Fibroblast of skin of left quadriceps (primary cell): ENCODE data around the gene GLT1D1.
A peak's percentile ranks its signal among the peaks of the same experiment; 100 is the strongest.

Experiments
- DNase-seq, 2 experiments: peaks; one replicate each; pipeline ENCODE4 v3.0.0-alpha.2; 2013; ENCODE audit warnings: low read depth in 2 of 2

GLT1D1 gene

DNA sequence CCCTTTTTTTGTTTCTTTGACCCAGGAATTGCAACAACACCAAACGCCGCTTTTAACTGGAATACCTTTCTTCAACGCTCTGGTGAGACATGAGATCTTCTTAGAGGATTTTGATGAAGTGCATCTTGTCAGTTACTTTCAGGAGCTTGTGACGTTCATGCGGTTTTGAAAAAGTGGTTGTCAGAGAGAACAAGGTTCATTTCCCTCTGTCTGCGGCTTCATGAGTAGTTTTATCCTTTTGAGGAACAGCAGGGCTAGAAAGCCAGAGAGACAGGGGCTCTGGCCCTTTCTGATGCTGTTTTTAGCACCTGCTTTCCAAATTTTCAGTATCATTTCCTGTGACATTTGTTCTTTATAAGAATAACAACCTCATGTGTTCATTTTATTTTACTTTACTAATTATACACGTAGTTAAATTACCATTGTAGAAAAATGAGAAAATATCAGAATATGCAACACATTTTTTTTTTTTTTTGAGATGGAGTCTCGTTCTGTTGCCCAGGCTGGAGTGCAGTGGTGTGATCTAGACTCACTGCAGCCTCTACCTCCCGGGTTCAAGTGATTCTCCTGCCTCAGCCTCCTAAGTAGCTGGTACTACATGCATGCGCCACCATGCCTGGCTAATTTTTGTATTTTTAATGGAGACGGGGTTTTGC lies 61.8 kb downstream of the GLT1D1 start:
- no peak for DNase-seq

DNA sequence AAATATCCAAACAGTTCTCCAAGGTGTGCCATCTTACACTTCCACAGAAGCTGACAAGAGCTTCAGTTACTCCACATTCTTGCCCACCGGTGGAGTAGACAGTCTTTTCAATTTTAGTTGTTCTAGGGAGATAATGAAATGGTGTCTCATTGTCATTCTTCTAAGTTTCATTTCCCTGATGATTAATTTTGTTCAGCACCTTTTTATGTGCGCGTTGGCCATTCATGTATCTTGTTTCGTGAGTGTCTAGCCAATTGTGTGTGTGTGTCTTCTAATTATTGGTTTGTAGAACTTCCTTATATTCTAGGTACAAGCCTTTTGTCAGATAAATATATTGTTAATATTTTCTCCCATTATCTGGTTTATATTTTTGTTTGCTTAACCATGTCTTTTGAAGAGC lies 63.1 kb downstream of the GLT1D1 start:
- no peak for DNase-seq

DNA sequence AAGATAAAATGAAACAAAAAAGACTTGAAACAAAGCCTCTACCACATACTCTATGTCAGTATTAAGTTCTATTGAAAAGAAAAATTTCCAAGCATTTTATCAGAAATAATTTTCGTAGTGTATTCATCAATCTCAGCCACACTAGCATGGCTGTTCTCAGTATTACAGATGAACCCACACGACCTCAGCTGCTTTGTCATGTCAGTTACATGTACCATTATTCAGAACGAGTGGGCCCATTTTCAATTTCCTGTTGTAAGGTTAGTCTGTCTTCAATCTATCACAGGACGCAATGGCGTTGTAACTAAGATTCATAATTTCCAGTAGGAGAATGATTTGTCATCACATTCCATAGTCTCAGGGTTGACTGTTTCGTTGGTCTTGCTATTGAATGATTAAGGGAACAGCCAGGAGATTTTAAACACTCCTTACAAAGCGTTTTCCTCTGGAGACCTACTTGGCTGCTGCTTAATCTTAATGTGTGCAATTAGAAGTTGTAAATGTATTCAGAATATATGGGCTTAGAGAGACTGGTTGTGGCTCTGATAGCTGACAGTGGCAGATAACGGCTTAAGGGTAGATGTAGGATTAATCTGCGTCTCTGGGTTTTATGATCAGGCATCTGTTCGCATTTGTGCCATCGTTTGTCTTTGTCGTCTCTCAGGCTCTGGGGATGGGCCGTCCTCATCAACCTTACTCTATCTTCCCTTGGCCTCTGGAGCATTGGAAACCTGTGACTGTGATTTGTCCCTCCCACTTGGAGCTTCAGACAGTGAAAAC lies 65.4 kb downstream of the GLT1D1 start:
- DNase-seq: no peak

DNA sequence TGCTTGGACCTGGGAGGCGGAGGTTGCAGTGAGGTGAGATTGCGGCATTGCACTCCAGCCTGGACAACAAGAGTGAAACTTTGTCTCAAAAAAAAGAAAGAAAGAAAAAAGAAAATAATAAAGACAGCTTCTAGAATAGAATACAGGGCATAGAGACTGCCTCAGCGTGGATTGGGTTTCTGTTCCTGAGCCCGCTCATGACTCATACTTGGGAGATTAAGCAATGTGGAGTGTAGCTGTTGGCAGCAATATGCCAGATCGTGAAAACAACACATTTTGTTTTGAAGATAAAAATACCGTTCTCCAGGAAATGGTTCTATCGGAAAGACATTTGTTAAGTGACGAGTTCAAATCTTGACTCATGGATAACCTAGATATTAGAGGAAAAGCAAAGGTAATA lies 67.2 kb downstream of the GLT1D1 start:
- peak; percentile 1 to 2 for DNase-seq

DNA sequence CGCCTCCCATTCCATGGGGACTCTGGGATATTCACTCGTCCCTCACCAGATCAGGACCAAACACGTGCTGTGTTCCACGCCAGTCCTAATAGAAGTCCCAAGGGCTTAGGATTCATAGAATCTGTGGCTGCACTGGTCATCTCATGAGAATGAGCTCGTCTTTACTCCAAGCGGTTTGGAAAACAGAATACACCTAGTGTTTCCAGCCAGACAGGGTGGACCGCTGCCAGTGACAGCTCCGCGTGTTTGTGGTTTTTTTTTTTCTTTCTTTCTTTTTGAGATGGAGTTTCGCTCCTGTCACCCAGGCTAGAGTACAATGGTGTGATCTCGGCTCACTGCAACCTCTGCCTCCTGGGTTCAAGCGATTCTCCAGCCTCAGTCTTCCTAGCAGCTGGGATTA lies 75.1 kb downstream of the GLT1D1 start:
- DNase-seq: no peak

DNA sequence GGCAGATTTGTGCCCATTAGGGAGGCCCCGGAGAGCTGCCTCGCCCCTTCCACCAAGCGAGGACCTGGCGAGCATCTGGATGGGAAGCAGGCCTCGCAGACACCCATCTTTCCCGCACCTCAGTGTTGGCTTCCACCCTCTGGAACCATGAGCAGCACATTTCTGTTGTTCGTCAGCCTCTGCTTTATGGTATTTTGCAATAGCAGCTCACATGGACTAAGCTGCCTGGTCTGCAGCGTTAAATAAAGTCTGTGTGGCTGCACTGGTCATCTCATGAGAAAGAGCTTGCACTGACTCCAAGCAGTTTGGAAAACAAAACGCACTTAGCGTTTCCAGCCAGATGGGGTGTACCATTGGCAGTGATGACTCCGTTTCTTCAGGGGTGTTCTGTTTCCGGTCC lies 75.8 kb downstream of the GLT1D1 start:
- DNase-seq: no peak

DNA sequence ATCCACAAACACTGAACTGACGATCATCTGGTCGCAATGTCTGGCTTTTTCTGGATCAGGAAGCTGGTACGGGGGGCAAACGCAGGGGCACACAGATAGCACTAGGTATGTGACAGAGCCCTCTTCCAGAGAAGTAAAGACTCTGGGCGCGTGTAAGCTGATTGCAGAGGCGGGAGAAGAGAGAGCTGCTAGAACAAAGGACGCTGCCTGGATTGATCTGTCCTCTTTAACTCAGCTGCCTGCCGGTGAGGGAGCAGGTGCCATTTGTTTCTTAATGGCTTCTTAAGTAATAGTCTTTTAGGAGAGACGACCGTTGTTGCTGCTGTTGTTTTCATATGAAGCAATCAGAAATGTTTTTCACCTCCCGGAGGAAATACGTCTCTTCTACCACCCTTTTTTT lies 77.3 kb downstream of the GLT1D1 start:
- DNase-seq: no peak

DNA sequence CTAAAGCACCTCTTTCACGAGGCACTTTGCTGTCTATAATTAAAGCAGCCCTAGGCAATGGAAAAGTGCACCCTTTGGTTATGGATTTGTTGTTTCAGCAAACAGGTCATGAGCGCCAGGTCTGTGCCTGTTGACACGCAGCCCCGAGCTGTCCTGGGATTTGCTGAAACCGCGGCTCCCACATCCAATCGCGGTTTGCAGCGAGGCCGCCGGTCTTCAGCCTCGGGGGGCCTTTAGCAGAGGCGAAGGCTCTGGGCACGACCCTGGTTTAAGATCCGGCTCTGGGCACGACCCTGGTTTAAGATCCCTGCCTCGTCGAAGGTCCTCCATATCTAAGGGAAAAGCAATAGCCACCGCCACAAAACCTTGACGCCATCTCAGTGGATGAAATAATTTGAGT lies 79.2 kb downstream of the GLT1D1 start:
- DNase-seq: no peak

DNA sequence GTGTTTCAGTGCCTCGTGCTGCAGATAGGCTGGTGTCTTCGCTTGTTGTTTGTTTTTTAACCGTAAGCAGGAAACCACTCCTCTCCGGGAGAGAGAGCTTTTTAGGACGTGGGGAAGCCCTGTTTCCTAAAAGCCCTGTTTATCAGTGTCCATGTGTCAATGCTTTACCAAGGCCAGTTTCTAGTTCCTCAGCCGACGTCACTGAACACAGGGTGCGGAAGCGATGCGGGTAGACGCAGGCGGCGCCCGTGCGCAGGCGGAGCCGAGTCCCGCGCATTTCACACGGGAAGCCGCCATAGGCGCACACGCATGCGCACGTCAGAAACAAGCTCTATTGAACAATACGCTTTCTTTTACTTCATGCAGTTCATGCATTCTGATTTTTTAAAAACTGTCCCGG lies 79.8 kb downstream of the GLT1D1 start:
- DNase-seq: no peak

DNA sequence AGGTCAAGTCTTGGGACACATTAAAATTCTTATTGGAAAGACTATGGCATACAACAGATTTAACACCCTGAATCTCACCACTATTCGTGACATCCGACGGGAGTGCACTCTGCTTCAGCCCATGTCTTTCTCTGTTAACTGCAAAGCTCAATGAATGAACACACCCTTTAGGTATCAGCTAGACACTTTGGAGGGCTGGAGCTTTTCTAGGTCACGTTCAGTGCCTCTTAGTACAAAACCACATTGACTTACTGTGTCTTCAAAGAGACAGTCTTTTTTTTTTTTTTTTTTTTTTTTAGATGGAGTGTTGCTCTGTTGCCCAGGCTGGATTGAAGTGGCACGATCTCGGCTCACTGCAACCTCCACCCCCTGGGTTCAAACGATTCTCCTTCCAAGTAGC lies 80.6 kb downstream of the GLT1D1 start:
- no peak for DNase-seq

DNA sequence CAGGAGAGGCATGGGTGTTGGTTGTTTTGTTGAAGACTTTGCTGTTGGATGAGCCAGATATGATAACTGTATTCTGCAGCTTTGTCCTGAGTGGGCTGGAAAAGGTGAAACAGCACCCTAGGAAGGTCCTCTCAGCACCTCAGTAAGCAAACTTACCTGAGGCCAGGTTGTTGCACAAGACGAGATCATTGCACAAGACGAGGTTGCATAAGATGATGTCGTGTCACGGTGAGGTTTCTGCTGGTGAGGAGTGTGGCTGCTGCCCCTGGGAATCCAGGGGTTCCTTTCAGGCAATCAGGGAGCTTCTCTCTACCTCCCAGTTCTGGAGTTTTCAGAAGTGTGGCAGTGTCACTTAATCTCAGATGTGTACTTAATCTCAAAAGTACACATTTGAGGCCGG lies 85.6 kb downstream of the GLT1D1 start:
- no peak for DNase-seq

DNA sequence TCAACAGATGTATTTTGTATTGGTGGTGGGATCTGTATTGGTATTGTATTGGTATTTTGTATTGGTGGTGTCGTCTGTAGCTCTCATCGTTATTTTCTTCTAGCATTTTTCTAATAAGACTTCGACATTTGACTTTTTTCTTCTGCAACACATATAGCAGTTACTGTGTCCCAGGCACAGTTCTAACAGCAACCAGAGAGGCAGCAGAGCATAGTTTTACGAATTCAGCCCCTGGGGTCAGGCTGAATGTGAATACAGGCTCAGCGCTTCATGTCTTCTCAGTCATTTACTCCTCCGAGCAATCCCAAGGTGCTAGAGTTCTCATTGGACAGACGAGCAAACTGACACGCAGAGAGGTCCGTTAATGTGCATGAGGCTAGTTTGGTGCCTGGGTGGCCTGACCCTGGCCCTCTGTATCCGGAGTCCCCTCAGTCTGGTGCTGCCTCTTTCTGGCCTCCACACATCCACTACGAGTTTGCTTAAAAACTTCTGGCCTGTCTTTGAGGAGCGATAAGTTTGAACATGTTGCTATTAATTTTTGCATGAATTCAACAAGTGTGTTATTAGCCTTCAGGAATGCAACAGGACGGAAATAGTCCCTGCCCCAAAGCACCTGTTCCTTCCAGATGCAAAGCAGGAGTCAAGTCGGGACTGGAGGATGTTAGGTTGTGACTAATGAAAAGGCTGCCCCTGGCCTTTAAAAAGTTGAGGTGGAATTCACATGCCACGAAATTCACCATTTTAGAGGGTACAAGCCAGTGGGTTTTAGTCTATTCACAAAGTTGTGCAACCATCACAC lies 87.0 kb downstream of the GLT1D1 start:
- no peak for DNase-seq

DNA sequence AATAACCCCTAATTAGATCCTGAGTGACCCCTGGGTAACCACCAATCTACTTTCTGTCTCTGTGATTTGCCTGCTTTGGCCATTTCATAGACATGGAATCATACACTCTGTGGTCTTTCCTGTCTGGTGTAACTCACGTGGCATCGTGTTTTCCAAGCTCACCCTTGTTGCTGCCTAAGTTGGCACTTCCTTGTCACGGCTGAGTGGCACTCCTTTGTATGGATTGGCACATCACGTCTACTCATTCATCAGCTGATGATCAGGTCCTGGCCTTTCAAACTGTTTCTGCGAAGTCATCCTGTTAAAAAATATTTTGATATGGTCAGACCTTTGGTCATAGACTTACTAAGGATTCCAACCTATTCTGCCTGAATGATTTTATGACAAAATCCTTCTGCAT lies 87.7 kb downstream of the GLT1D1 start:
- DNase-seq: no peak

DNA sequence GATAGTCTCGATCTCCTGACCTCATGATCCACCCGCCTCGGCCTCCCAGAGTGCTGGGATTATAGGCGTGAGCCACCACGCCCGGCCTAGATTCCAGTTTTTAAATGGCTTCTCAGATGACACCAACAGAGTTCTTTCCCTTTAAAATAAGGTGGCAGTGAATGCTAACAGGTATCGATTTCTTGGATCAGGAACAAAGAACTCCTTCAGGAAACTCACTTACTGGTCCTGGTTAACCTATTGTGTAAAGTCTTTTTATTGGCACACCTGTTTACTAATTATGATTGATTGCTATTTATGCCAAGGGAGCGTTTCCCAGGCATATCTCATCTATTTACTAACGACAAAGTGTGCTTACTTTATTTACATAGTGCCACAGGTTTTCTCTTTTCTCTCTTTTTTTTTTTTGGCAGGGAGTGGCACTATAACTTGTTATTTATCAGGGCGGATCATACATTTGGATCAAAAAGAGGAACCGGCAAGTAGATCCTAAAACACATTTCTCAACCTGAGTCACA lies 89.7 kb downstream of the GLT1D1 start:
- no peak for DNase-seq

DNA sequence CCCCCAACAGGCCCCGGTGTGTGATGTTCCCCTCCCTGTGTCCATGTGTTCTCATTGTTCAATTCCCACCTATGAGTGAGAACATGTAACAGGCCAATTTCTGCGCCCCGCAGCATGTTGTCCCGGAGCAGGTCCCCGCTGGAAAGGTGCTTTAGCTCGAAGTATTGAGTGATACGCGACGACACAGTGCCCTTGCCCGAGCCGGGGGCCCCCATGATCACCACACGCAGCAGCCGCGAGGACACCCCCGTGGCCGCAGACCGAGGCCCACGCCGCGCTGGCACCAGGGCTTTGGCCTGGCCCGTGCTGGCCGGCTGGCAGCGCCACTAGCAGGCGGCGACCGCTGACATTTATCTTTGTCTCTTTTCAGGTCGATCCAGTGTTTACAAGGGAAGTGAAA lies 91.7 kb downstream of the GLT1D1 start:
- no peak for DNase-seq

DNA sequence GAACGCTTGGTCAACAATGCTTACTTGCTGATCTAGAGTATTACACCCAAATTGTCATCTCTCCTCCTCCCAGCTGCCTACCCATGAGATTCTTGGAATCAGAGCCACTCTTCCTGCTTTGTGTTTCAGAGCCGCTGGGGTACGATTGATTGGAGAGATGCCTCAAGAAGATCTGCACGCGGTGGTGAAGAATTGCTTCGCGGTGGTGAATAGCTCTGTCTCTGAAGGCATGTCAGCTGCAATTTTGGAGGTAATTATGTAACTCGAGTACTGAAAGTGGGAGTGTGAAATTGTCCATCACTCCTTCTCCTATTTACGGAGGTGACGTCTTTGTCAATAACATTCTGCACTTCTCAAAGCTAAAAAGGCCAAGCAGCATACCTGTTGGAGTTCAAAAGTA lies 93.9 kb downstream of the GLT1D1 start:
- DNase-seq: no peak

DNA sequence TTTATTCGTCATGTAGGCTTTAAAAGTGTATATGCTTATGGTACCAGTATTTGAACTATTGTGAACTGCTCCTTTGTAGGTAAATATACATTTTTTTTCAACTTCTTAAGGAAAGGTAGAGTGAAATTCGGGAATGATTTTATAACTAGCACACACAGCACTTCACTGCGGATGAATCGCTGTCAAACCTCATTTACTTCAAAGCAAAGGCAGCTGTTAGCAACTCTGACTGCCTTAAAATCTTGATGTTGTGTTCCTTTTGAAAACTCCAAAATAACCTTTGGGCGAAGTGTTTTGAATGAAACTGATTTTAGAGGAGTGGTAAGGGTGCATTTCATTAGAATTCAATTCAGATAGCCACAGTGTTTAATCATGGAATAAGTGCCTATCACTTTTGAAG lies 95.8 kb downstream of the GLT1D1 start:
- DNase-seq: no peak

DNA sequence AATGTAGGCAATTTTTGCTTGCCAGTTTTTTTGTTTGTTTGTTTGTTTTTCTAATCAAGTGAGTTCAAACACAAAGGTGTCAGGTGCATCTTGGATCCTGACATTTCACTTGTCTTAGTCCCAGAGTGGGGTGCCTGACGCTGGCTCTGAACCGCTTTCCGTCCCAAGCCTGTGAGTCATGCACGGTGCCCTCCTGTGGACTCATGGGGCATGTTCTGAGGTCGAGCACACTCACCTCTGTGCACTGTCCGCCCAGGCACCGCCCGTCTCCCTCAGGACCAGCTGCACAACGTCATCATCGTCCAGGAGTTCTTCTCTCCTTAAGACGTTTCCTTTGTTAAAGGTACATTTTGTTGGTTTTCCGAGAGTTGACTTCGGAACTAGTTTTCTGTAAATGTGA lies 98.2 kb downstream of the GLT1D1 start:
- no peak for DNase-seq

DNA sequence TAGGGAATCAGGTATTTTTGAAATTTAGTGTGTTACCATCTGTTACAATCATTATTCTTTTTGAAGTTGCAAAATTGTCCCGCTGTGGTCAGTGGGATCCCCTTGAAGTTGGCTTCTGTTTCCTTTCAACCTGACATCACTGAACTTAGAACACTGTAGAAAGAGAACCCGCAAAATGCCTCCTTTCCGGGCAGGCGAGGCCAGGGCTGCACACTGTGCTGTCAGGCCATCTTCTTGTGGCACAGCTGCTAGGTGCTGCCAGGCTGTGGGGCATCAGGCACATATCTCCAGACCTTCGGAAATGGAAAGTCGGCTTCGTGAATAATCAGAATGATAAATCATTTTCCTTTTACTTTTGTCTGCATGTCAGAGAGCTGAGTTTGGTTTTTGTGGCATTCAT lies 103.5 kb downstream of the GLT1D1 start:
- no peak for DNase-seq

DNA sequence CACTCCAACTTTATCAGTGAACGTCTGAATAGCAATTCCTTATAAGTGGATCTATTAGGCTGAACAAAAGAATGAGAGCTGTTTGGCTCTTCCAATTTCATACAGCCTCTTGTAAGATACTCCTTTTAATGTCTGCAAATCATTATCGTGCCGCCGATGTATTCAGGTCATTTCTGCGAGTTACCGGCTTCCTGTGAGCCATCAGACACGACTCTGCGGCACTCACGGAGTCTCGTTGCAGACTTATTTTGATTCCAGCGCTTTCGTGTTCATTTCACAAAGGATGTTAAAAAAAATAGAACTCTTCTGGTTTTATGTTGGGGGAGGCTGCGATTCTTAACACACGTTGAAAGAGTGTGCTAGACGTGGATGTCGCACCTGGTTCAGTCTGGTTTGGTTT lies 106.6 kb downstream of the GLT1D1 start:
- DNase-seq: no peak

DNA sequence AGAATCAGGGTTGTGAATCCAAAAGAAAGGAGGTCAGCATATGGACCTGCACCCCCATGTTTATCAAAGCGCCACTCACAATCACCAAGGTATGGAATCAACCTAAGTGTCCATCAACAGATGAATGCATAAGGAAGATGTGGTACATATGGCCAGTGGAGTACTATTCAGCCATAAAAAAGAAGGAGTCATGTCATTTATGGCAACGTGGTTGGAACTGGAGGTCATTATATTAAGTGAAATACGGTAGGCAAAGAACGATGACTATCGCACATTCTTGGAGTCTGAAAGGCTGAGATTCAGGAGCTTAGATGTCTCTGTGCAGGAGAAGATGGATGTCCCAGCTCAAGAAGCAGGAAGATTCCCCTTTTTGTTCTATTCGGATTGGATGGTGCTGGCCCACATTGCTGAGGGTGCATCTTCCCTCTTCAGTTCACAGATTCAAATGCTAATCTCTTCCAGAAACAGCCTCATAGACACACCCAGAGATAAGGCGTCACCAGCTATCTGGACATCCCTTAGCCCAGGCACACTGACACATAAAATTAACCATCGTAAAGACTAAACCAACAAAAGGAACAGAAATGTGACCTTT lies 108.1 kb downstream of the GLT1D1 start:
- no peak for DNase-seq

DNA sequence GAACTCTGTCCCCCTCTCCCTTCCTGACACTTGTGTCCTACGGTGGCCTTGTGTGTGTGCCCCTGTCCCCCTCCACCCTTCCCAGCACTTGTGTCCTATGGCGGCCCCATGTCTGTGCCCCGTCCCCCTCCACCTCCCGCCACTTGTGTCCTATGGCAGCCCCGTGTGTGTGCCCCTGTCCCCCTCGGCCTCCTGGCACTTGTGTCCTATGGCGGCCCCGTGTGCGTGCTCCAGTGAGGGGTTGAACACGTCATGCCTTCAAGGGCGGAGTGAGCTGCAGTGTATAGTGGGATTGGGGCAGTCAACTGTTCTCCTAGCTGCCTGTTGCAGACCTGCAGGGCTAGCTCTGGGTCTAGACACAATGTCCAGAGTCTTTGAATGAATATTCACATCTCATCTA lies 108.7 kb downstream of the GLT1D1 start:
- no peak for DNase-seq
